HEK293 (cell line): ENCODE data around the gene TPRN.

ENCODE experiments used
- CTCF ChIA-PET: fragments of 350-600 bp; formaldehyde crosslinking; extraction: SDS; loops from one replicate; lab custom pipeline; 2021; ENCODE audit warnings: antibody characterized with exemption; lab: Yijun Ruan, JAX
- POLR2A ChIA-PET: fragments of 300-600 bp; formaldehyde crosslinking; extraction: SDS; loops from one replicate; lab custom pipeline; 2020; ENCODE audit warnings: antibody characterized with exemption, inconsistent platforms; lab: Yijun Ruan, JAX
- H3K27ac ChIP-seq: fragments of 200-500 bp; sonication (Bioruptor generic); 2 replicates; pipeline ENCODE4 v1.5.1; 2014; ENCODE audit warnings: low read depth, low read length, control low read depth, inconsistent platforms; ENCODE audit errors: extremely low read depth
- H3K36me3 ChIP-seq, 2 experiments: fragments of 200-500 bp in 1 of 2; sonication (Bioruptor generic) in 1 of 2; 1 replicate in 1 of 2; 2 replicates in 1 of 2; pipeline ENCODE4 v1.5.1; 2014 to 2017; ENCODE audit warnings: inconsistent platforms in 2 of 2, low read length in 2 of 2; ENCODE audit not compliant: control insufficient read depth in 2 of 2, insufficient read depth in 1 of 2
- H3K4me1 ChIP-seq: fragments of 200-500 bp; sonication (Bioruptor generic); 2 replicates; pipeline ENCODE4 v1.5.1; 2014; ENCODE audit warnings: mild to moderate bottlenecking, low read length, inconsistent platforms; ENCODE audit not compliant: control insufficient read depth, insufficient read depth
- H3K4me3 ChIP-seq: 2 replicates; pipeline ENCODE4 v1.5.1; 2011; ENCODE audit warnings: low read depth, mild to moderate bottlenecking, control low read depth, low read length, moderate library complexity
- H3K9me3 ChIP-seq: fragments of 200-500 bp; sonication (Bioruptor generic); 2 replicates; pipeline ENCODE4 v1.5.1; 2014; ENCODE audit warnings: low read depth, low read length, inconsistent platforms; ENCODE audit not compliant: control insufficient read depth, insufficient read depth
- GLIS1 ChIP-seq: fragments of 450-650 bp; formaldehyde crosslinking; IDR thresholded peaks from 2 replicates; pipeline ENCODE4 v1.5.1; 2016; ENCODE audit warnings: missing biosample characterization, missing genetic modification characterization
- GLIS2 ChIP-seq: fragments of 450-650 bp; formaldehyde crosslinking; IDR thresholded peaks from 2 replicates; pipeline ENCODE4 v1.5.1; 2016; ENCODE audit warnings: missing biosample characterization, missing genetic modification characterization
- HIC1 ChIP-seq: fragments of 450-650 bp; formaldehyde crosslinking; IDR thresholded peaks from 2 replicates; pipeline ENCODE4 v1.5.1; 2016; ENCODE audit warnings: missing biosample characterization, missing genetic modification characterization
- RBAK ChIP-seq: fragments of 450-650 bp; formaldehyde crosslinking; IDR thresholded peaks from 2 replicates; pipeline ENCODE4 v1.5.1; 2016; ENCODE audit warnings: missing biosample characterization, missing genetic modification characterization
- REST ChIP-seq: fragments of 450-650 bp; formaldehyde crosslinking; IDR thresholded peaks from 2 replicates; pipeline ENCODE4 v1.5.1; 2016; ENCODE audit warnings: missing biosample characterization, missing genetic modification characterization
- SALL2 ChIP-seq: fragments of 450-650 bp; formaldehyde crosslinking; IDR thresholded peaks from 2 replicates; pipeline ENCODE4 v1.5.0; 2017; ENCODE audit warnings: missing biosample characterization, mild to moderate bottlenecking, missing genetic modification characterization, borderline replicate concordance
- ZBTB10 ChIP-seq: fragments of 450-650 bp; formaldehyde crosslinking; IDR thresholded peaks from 2 replicates; pipeline ENCODE4 v1.5.1; 2016; ENCODE audit warnings: missing biosample characterization, missing genetic modification characterization
- ZBTB7A ChIP-seq: fragments of 450-650 bp; formaldehyde crosslinking; IDR thresholded peaks from 2 replicates; pipeline ENCODE4 v1.5.1; 2016; ENCODE audit warnings: low read depth, missing biosample characterization, missing genetic modification characterization
- ZFP69B ChIP-seq: fragments of 450-650 bp; formaldehyde crosslinking; IDR thresholded peaks from 2 replicates; pipeline ENCODE4 v1.5.1; 2016; ENCODE audit warnings: missing biosample characterization, missing genetic modification characterization
- ZNF335 ChIP-seq: fragments of 450-650 bp; formaldehyde crosslinking; conservative IDR thresholded peaks from 2 replicates; pipeline ENCODE4 v1.5.1; 2016; ENCODE audit warnings: missing biosample characterization, missing genetic modification characterization

TPRN gene

GRCh38 chr9:137147091-137147792 is 53.3 kb downstream of the TPRN start (continued):
- TF ChIP-seq ZBTB10 (tag by site-specific recombination): no peak
- TF ChIP-seq HIC1 (tag by site-specific recombination): peak; percentile 22; the same call in 1 of the 2 replicates

GRCh38 chr9:137146527-137146918 is 54.0 kb downstream of the TPRN start:
- CTCF ChIA-PET: no interaction called here
- POLR2A ChIA-PET: interaction anchor here (0.6 to 1.1 kb wide), 4 partner anchors 11 to 495 kb away, joined by 3 to 7 read pairs (median 4); no protein-coding TSS in a partner anchor
- TF ChIP-seq SALL2 (tag by site-specific recombination) (no peak), REST (tag by site-specific recombination) (peak; percentile 92), ZNF335 (tag by site-specific recombination) (no peak), GLIS1 (tag by site-specific recombination) (0 out of 2 replicates have a peak, but pooled peaks have one; percentile 3)
- Histone ChIP-seq H3K36me3 (no peaks in the 10 kb centered on the region), H3K4me1 (no peaks in the 10 kb centered on the region), H3K4me3 (no peak overlapping the region), H3K27ac (no peak overlapping the region), H3K9me3 (no peaks in the 10 kb centered on the region)

- Histone ChIP-seq H3K36me3 (no peaks in the 10 kb centered on the region), H3K4me3 (no peak overlapping the region)
- TF ChIP-seq RBAK (tag by site-specific recombination) (no peak), REST (tag by site-specific recombination) (peak; percentile 87), ZFP69B (no peak), ZBTB7A (no peak), GLIS1 (tag by site-specific recombination) (peak; percentile 83), GLIS2 (peak; percentile 72; the same call in 1 of the 2 replicates)
- TF ChIP-seq, all 188 proteins: peak for 3
- ChIA-PET CTCF (no interaction called here), POLR2A (interaction anchor here (0.6 to 1.1 kb wide), 3 partner anchors 11 to 22 kb away, joined by 3 to 7 read pairs (median 4); no protein-coding TSS in a partner anchor)
- Histone ChIP-seq H3K4me1 (no peaks in the 10 kb centered on the region), H3K9me3 (no peaks in the 10 kb centered on the region), H3K27ac (no peak overlapping the region)
These were observed 54.6 kb downstream of the TPRN start for GRCh38 chr9:137145731-137146526.
